GM21381 (cell line): ENCODE data around the gene FBXO9.
"Not testable (repeated sequence)": the region's sequence is repeated elsewhere in the genome, so short reads cannot be mapped to it uniquely, and the experiment has no call there.

ENCODE experiments used
- ATAC-seq: cut with Tn5 transposase; IDR thresholded peaks from one replicate; pipeline ENCODE4 v1.9.1; 2021; ENCODE audit warnings: mild to moderate bottlenecking, moderate library complexity; ENCODE audit not compliant: unreplicated experiment

Gene FBXO9

GRCh38 chr6:53045891-53046673, 19.1 kb upstream of the FBXO9 start:
- ATAC-seq, result no peak

- peak; percentile 90 for ATAC-seq
Observed at GRCh38 chr6:53048431-53049195, 16.6 kb upstream of the FBXO9 start.

GRCh38 chr6:53049415-53049814, 15.8 kb upstream of the FBXO9 start:
- no peak for ATAC-seq

DNA sequence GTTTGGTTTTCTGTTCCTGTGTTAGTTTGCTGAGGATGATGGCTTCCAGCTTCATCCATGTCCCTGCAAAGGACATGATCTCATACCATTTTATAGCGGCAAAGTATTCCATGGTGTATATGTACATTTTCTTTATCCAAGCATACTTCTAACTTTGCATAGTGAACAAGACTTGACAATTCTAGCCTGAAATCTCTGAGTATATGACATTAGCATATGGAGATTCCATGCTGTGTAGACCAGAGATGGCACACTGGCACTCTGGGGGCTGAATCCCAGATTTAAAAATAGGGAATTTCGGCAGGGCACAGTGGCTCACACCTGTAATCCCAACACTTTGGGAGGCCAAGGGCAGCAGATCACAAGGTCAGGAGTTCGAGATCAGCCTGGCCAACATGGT, 13.1 kb upstream of the FBXO9 start:
- ATAC-seq, result not testable (repeated sequence)

DNA sequence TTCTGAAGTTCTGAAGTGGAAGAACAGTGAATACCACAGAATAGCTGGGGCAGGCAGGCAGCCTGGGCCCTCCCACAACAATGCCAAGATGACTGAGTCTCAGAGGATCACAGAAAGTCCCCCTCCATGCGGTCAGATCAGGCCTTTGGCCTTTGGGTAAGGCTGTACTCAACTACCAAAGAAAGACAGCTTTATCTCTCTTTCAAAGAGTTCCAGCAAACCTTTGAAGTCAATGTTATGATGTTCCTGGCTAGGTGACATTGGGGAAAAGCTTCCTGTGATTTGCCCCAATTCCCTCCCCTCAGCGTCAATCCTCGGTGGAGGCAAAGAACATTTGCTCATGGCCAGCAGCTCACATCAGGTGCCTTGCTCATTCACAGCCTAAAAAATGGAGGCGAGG, 10.7 kb upstream of the FBXO9 start:
- no peak for ATAC-seq

DNA sequence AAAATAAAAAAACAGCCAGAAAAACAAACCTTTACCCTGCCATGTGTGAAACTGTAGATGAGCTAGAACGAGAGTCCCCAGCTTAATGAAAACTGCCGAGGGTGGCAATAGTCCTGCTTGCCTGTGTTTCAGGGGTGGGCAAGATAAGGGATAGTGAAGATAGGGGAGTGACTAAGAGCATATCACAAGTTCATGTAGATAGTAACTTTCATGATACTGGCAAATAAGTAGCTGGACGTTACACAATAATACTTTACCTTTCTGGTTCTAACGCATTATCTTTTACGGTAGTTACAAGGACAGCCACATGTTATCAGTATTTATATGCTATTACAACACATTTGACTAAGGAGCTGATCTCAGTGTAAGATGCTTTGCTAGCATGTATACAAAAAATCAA, 9.3 kb upstream of the FBXO9 start:
- ATAC-seq, result no peak

- ATAC-seq, result no peak
Observed at GRCh38 chr6:53056273-53056672, 8.9 kb upstream of the FBXO9 start.

DNA sequence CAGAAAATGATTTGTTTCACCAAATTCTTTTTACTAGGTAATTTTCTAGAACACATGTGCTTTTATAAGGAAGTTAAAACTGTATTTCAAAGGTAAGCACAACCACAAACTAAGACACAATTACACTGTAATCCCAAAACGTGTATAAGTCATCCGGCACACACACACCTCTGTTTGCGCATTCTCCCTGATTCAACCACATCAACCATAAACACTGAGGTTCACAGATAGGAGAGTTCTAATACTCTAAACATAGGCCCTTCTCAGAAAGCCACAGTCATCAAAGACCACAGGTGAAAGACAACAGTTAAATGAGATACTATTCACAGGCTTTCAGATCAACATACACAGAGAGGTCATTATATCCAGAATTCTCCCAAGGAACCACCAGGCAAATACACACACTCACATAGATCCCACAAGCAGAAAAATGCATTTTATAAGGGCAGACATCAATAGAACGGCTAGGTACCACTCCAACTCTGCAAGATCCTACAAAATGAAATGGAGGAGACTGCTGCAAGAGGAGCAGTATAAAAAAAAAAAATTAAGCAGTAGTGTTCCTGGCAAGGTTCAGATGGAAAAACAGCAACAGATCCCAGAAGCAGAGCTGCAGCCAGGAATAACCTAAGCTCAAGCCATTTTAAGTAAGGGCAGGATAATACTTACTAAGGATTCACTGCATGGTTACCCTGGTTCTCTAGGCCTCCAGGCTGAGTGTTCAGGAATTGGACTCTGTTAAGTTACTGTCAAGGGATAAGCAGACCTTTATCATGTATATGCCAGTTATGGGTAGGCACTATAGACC, 6.6 kb upstream of the FBXO9 start:
- no peak for ATAC-seq

- ATAC-seq, result no peak
Observed at GRCh38 chr6:53059648-53060589, 5.3 kb upstream of the FBXO9 start.

DNA sequence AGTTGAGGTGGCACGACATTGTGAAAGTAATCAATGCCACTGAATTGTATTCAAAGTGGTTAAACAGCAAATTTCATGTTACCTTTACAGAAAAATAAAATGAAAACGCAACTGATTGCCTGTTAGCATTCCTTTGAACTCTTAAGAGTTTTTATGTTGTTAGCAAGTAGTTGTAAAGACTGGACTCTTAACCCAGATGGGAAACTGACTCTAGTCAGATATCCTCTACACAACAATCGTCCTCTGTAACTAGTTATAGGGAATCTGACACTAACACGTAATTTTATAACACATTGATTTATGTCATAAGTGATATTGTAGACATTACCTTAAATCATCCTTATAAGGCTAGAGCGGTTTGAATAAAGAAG, 3.0 kb upstream of the FBXO9 start:
- ATAC-seq, result no peak

- ATAC-seq, result not testable (repeated sequence)
Observed at GRCh38 chr6:53064255-53064654, 949 bp upstream of the FBXO9 start.

DNA sequence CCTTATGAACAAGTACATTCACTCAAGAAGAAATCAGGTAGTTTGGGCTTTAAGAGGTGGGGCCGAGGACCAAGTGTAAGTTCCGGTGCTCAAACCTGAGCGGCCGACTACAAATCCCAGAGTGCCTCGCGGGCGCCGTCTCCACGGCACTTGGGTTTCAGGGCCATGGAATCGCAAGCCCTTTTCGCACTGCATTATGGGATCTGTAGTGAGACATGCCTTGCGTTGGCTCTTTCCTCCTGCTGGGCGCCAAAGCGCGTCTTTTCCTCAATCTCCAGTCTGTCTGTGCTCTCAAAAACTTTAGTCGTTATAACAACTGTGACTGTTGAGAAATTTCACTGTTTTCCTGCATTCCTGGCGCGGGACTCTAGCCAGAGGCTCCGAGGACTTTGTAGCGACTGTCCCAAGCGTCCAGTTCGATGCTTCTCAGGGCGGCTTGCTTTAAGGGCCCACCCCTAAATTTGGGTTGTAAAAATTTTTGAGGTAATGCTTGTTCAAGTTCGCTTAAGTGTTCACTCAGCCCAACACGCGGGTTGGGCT, 408 bp upstream of the FBXO9 start:
- peak; percentile 73 for ATAC-seq

GRCh38 chr6:53066077-53066417, 843 bp downstream of the FBXO9 start:
- peak; percentile 0 for ATAC-seq

DNA sequence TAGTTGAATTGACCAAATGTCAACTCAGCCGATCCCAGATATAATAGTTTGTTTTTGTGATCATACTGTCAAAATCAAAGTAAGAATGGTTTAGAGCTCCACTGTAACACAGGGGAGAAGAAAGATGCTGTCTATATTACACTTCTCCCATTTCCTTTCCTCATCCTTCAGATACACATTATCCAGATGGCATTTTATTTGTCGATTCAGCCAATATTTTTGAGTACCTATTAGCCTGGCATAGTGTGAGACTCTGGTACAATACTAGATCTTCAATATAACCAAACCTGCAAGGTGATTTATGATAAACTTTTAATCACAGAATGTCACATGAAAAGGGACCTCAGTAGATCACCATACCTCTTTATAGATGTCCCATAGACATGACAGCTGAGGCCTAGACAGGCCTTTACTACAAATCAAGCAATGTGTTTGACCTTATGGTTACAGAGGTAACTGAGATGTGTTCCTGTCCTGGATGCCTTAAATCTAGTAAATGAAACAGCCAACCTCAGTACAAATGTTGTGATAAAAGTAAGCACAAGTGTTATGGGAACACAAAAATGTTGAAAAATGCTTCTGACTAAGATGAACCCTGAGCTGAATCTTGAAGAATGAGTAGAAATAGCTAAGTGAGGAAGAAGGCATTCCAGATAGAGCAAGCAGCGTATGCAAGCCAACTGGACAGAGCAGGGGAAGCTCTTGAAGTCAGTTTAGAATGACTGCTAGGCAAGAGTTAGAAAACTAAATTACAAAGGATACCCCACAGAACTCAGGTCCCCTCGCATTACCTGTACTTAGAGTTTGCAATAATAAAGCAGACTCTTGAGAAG, 1.9 kb downstream of the FBXO9 start:
- ATAC-seq, result no peak

GRCh38 chr6:53067849-53068361, 2.7 kb downstream of the FBXO9 start:
- ATAC-seq, result no peak

DNA sequence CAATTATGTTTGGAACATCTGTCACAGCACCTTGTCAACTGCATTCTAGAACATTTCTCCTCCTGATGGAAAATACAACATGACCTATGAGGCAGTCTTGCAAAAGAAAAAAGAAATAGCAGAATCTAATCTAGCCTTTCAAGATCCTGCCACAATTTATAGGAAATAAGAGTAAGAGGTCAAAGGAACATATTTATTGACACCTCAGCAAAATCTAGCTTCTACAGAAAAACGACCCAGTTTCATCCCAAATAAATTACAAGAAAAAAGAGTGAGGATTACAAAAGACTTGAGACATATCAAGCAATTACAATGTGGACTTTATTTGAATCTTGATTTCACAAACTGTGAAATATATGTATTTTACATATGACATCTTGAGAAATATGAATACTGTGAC, 4.2 kb downstream of the FBXO9 start:
- ATAC-seq, result no peak

DNA sequence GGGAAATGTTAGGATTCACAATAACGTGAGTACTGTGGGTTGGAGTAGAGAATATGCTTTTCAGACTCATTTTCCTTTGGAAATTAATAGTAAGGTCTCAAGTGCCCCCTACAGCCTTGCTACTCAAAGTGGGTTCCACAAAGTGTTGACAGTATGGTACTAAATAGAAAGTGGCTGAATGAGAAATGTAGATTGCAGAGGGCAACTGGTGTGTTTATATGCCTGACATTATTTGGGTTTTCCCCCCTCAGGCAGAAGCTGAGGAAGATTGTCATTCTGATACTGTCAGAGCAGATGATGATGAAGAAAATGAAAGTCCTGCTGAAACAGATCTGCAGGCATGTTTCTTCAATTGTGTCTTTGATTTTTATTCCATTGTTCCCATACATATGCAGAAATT, 5.6 kb downstream of the FBXO9 start:
- no peak for ATAC-seq

- no peak for ATAC-seq
Observed at GRCh38 chr6:53074347-53074746, 9.1 kb downstream of the FBXO9 start.

DNA sequence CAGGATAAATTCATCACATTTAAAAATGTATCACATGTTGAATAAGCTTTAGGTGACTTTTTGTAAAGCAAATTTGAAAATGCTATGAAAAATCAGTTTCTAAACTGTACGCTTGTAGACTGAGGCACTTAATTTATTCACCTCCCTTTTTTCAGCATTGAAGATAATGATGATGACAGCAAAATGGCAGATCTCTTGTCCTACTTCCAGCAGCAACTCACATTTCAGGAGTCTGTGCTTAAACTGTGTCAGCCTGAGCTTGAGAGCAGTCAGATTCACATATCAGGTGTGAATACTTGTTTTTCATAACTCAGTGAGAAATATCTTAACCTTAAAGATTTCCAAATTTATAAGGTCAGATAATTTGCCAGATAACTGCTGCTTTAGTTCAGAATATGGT, 15.6 kb downstream of the FBXO9 start:
- no peak for ATAC-seq
